Activated T-cell treated with anti-CD3 and anti-CD28 coated beads, Interleukin-2, amount 50 U/mL, for 24 hours (primary cell): ENCODE data around the gene TMEM9.
"Not testable (repeated sequence)": the region's sequence is repeated elsewhere in the genome, so short reads cannot be mapped to it uniquely, and the experiment has no call there.

Experiments used
- DNase-seq: peaks from one replicate; pipeline ENCODE4 v3.0.0-alpha.2; 2020
- H3K27ac Mint-ChIP-seq: 2 replicates; pipeline ENCODE4 v1.8.0; 2020; ENCODE audit warnings: mild to moderate bottlenecking, mixed read lengths
- H3K27me3 Mint-ChIP-seq: 2 replicates; pipeline ENCODE4 v1.8.0; 2020; ENCODE audit warnings: mixed read lengths
- H3K36me3 Mint-ChIP-seq: 2 replicates; pipeline ENCODE4 v1.8.0; 2020; ENCODE audit warnings: low read depth, mixed read lengths
- H3K4me1 Mint-ChIP-seq: 2 replicates; pipeline ENCODE4 v1.8.0; 2020; ENCODE audit warnings: low read depth, mixed read lengths
- H3K4me3 Mint-ChIP-seq: 2 replicates; pipeline ENCODE4 v1.8.0; 2020; ENCODE audit warnings: mild to moderate bottlenecking, moderate library complexity, mixed read lengths
- H3K9me3 Mint-ChIP-seq: 2 replicates; pipeline ENCODE4 v1.8.0; 2020; ENCODE audit warnings: mixed read lengths

TMEM9 gene

GRCh38 chr1:201167041-201167991 is 13.0 kb upstream of the TMEM9 start:
- H3K4me1 Mint-ChIP-seq = peaks cover 20% of the 10 kb centered on the region

GRCh38 chr1:201164645-201165044 is 10.4 kb upstream of the TMEM9 start:
- H3K4me1 Mint-ChIP-seq = peaks cover 2% of the 10 kb centered on the region
- peaks cover 9% of the 10 kb centered on the region for H3K27me3 Mint-ChIP-seq
- no peaks in the 10 kb centered on the region for H3K36me3 Mint-ChIP-seq
- no peak for DNase-seq
- H3K9me3 Mint-ChIP-seq = no peaks in the 10 kb centered on the region
- no peak overlapping the region for H3K27ac Mint-ChIP-seq
- no peak overlapping the region for H3K4me3 Mint-ChIP-seq

More at GRCh38 chr1:201167041-201167991, 13.0 kb upstream of the TMEM9 start:
- H3K4me3 Mint-ChIP-seq = no peak overlapping the region
- H3K27me3 Mint-ChIP-seq = peaks cover 9% of the 10 kb centered on the region
- H3K9me3 Mint-ChIP-seq = no peaks in the 10 kb centered on the region
- H3K36me3 Mint-ChIP-seq = no peaks in the 10 kb centered on the region
- DNase-seq = no peak
- H3K27ac Mint-ChIP-seq = no peak overlapping the region

- no peaks in the 10 kb centered on the region for H3K36me3 Mint-ChIP-seq
- no peak overlapping the region for H3K4me3 Mint-ChIP-seq
- peaks cover 9% of the 10 kb centered on the region for H3K27me3 Mint-ChIP-seq
- no peak overlapping the region for H3K27ac Mint-ChIP-seq
- H3K4me1 Mint-ChIP-seq = no peaks in the 10 kb centered on the region
- H3K9me3 Mint-ChIP-seq = no peaks in the 10 kb centered on the region
- no peak for DNase-seq
Observed at GRCh38 chr1:201163707-201164106, 9.4 kb upstream of the TMEM9 start.

DNA sequence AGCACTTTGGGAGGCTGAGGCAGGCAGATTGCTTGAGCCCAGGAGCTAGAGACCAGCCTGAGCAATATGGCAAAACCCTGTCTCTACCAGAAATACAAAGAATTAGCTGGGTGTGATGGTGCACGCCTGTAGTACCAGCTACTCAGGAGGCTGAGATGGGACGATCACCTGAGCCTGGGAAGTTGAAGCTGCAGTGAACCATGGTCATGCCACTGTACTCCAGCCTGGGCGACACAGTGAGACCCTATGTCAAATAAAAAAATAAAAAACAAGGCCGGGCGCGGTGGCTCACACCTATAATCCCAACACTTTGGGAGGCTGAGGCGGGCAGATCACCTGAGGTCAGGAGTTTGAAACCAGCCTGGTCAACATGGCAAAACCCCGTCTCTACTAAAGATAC is 8.8 kb upstream of the TMEM9 start:
- not testable (repeated sequence) for H3K4me3 Mint-ChIP-seq, DNase-seq, H3K27ac Mint-ChIP-seq, H3K36me3 Mint-ChIP-seq, H3K27me3 Mint-ChIP-seq, H3K9me3 Mint-ChIP-seq, H3K4me1 Mint-ChIP-seq

- Mint-ChIP-seq H3K27ac (no peak overlapping the region), H3K9me3 (no peaks in the 10 kb centered on the region), H3K4me1 (peaks cover 13% of the 10 kb centered on the region), H3K36me3 (peaks cover 4% of the 10 kb centered on the region), H3K27me3 (peaks cover 24% of the 10 kb centered on the region), H3K4me3 (no peak overlapping the region)
- no peak for DNase-seq
Observed at GRCh38 chr1:201157949-201158348, 3.7 kb upstream of the TMEM9 start.

- Mint-ChIP-seq H3K4me3 (no peak overlapping the region), H3K9me3 (no peaks in the 10 kb centered on the region), H3K36me3 (peaks cover 4% of the 10 kb centered on the region), H3K27me3 (peaks cover 24% of the 10 kb centered on the region), H3K4me1 (peaks cover 21% of the 10 kb centered on the region), H3K27ac (no peak overlapping the region)
- DNase-seq = no peak
Observed at GRCh38 chr1:201156819-201157218, 2.5 kb upstream of the TMEM9 start.

DNA sequence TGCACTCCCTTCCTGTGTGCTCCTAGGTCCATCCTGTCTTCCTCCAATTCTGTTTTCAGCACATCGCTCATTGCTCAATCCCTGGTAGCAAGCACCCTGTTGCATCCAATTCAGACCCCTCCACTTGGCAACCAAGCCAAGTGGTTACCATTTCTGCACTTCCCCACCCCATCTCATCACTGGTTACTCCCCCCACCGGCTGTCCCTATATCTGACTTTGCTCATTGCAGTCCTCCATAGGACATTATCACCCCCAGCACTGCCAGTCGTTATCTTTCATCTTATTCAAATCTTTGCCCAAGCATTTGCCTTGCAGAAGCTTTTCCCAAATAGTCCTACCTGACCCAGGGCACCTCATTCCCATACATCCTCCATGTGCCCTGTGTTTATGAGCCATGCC is 2.1 kb upstream of the TMEM9 start:
- no peak overlapping the region for H3K4me3 Mint-ChIP-seq
- peaks cover 21% of the 10 kb centered on the region for H3K4me1 Mint-ChIP-seq
- no peak for DNase-seq
- H3K27ac Mint-ChIP-seq = no peak overlapping the region
- peaks cover 6% of the 10 kb centered on the region for H3K36me3 Mint-ChIP-seq
- peaks cover 24% of the 10 kb centered on the region for H3K27me3 Mint-ChIP-seq
- H3K9me3 Mint-ChIP-seq = no peaks in the 10 kb centered on the region

DNA sequence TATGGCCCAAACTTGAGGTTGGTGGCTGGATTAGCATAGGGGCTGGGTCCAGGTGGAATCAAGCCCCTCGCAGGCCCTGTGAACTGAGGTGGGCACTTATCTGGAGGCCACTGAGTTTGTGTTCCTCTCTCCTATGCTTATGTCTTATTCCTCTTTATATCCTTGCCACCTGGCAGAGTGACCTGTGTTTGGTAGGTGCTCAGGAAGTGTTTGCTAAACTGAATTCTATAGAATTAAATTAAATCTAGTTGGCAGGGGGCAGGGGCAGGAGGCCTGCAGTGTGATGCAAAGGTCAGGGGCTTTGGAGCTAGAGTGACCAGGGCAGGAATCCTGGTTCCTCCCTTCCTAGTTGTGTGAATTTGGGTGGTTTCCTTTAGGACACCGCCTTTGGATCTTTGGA is 1.1 kb upstream of the TMEM9 start:
- peaks cover 21% of the 10 kb centered on the region for H3K27me3 Mint-ChIP-seq
- DNase-seq = peak; percentile 17
- peaks cover 12% of the 10 kb centered on the region for H3K36me3 Mint-ChIP-seq
- no peak overlapping the region for H3K27ac Mint-ChIP-seq
- H3K9me3 Mint-ChIP-seq = no peaks in the 10 kb centered on the region
- H3K4me3 Mint-ChIP-seq = no peak overlapping the region
- H3K4me1 Mint-ChIP-seq = peaks cover 21% of the 10 kb centered on the region

DNA sequence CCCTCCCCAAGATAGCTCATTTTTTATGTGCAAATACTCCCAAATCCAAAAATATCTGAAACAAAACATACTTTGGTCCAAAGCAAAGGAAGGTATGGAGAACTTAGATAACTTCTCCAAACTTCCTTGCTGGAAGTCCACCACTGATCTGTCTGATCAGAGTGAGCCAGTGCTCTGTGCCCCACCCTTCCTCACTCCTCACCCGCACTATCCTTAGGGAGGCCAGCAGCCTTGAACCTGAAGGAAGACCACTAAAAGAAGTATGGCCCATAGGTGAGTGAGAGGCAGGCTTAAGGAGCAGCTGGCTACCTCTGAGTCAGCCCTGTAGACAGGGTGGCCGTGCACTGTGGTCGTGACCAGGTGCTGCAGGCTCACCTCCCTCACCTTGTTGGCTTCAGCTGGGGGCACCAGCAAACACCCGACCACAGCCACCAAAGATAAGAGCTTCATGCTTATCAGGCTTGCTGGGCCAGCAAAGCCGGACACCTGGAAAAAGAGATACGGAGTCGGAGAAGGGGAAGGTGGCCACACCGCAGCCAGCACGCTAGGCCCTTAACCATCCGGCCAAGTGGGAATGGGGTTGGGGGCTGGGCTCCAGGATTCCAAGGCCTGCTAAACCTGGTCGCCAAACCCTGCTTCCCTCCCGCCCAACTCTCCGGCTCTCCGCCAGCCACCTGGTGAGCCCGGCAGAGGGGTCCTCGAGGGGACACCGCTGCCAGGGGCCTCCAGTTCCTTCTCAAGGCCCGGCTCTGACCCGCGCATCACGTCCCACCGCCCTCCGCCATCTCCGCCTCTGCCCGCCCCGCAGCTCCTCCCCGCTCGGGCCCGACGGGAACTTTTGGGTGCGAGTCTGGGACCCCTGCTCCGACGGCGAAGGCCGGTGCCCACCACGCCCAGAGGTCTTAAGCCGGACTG is 543 bp downstream of the TMEM9 start:
- Mint-ChIP-seq H3K36me3 (peaks cover 21% of the 10 kb centered on the region), H3K27me3 (peaks cover 18% of the 10 kb centered on the region), H3K9me3 (no peaks in the 10 kb centered on the region), H3K27ac (peak overlapping the region; percentile 81), H3K4me3 (peak overlapping the region; percentile 85), H3K4me1 (peaks cover 21% of the 10 kb centered on the region)
- DNase-seq = no peak

- no peaks in the 10 kb centered on the region for H3K27me3 Mint-ChIP-seq
- H3K27ac Mint-ChIP-seq = no peak overlapping the region
- DNase-seq = no peak
- no peaks in the 10 kb centered on the region for H3K9me3 Mint-ChIP-seq
- H3K36me3 Mint-ChIP-seq = peaks cover 50% of the 10 kb centered on the region
- H3K4me3 Mint-ChIP-seq = no peak overlapping the region
- peaks cover 15% of the 10 kb centered on the region for H3K4me1 Mint-ChIP-seq
Observed at GRCh38 chr1:201149400-201149799, 4.9 kb downstream of the TMEM9 start.

DNA sequence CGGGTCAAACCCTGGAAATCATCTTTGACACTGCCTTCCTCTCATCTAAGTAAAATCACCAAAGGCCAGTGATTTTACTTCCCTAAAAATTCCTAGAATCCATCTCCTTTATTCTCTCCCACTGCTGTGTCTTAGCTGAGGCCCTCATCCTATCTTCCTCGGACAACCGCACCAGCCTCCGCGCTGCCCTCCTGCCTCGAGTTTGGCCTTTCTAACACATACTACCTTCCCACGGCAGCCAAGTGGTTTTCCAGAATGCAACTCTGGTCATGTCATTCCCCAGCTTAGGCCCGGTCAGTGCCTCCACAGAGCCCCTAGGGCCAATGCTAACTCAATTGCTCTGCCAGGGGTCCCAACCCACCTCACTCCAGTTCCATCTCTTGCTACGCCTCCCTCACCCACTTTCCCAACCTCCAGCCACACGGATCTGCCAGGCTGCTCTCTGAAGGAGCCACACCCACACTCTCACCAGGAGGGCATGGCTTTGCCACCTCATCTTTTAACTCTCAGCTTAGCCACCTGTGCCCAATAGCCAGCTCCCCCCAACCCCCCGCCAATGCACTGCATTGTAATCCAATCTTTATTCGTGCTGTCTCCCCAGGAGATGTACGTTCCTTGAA is 6.8 kb downstream of the TMEM9 start:
- no peak for DNase-seq
- Mint-ChIP-seq H3K4me3 (no peak overlapping the region), H3K36me3 (peaks cover 65% of the 10 kb centered on the region), H3K4me1 (peaks cover 3% of the 10 kb centered on the region), H3K27me3 (no peaks in the 10 kb centered on the region), H3K9me3 (no peaks in the 10 kb centered on the region), H3K27ac (no peak overlapping the region)

DNA sequence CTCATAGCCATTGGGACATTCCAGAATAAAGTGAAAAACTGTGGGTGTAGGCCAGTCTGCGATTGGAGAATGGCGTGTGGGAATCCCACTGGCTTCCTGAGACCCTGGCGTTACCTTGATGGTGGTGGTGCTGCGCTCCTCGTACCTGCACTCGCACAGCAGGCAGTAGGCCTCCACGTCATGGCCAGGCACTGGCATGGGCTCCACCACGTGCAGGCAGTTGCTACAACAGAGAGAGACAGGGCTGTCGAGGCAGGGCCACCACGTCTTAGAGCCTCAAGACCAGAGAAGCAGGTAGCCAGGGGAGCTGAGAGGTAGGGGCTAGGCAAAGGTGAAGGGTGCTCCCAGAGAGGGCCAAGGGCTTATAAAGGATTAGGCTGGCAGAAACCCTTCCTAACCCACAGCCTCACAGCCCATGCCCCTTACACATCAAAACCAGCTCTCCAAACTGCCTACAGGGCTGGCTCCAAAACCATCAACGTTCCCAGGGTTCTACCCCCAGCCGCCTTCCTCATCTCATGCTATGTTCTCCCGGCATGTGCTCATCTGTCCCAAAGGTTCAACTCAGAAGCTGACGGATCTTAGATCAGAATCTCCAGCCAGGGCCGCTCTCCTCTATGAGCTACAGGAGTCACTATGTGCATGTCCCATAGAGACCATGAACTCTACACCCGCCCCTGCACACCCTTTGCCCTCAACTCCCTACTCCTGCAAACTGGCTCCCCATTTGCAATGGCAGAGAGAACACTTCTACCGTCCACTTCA is 7.5 kb downstream of the TMEM9 start:
- peaks cover 70% of the 10 kb centered on the region for H3K36me3 Mint-ChIP-seq

DNA sequence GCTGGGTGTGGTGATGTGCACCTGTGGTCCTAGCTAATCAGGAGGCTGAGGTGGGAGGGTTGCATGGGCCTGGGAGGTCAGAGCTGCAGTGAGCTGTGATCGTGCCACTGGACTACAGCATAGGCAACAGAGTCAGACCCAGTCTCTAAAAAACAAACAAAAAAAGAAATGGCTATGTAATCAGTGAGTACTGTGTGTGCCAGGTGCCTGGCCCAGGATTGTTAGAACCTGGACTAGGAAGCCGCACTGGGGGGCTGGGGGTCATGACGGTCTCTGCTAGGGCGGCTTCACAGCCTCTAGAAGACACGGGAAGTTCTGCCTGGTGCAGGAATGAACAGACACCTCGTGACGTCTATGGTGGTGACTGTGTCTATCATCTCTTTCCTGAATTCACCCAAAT is 8.5 kb downstream of the TMEM9 start:
- H3K4me3 Mint-ChIP-seq = no peak overlapping the region
- H3K9me3 Mint-ChIP-seq = no peaks in the 10 kb centered on the region
- no peak overlapping the region for H3K27ac Mint-ChIP-seq
- DNase-seq = peak; percentile 3
- H3K27me3 Mint-ChIP-seq = no peaks in the 10 kb centered on the region
- H3K4me1 Mint-ChIP-seq = no peaks in the 10 kb centered on the region
- peaks cover 69% of the 10 kb centered on the region for H3K36me3 Mint-ChIP-seq

More for the DNA sequence above, 7.5 kb downstream of the TMEM9 start:
- Mint-ChIP-seq H3K27ac (no peak overlapping the region), H3K4me1 (no peaks in the 10 kb centered on the region), H3K4me3 (no peak overlapping the region), H3K9me3 (no peaks in the 10 kb centered on the region), H3K27me3 (no peaks in the 10 kb centered on the region)
- DNase-seq = no peak

DNA sequence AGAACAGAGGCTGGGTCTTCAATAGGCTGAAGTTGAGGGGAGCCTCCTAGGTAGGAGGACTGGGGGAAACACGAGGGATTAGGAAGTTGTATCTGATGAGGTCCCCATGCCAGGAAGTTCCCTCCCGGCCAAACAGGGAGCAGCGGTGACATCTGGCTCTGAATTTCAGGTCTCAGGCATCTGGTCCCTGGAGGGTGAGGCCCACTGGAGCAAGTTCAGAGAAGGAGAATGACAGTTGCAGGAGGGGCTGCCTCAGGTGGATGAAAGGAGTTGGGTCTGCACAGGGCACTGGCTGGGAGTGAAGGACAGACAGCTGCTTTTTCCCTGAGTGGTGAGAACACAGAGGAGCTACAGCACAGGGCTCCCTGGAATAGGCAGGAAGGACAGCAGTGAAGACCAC is 9.1 kb downstream of the TMEM9 start:
- peak; percentile 1 for DNase-seq
- H3K9me3 Mint-ChIP-seq = no peaks in the 10 kb centered on the region
- peaks cover 71% of the 10 kb centered on the region for H3K36me3 Mint-ChIP-seq
- H3K4me1 Mint-ChIP-seq = no peaks in the 10 kb centered on the region
- no peak overlapping the region for H3K4me3 Mint-ChIP-seq
- H3K27me3 Mint-ChIP-seq = no peaks in the 10 kb centered on the region
- no peak overlapping the region for H3K27ac Mint-ChIP-seq
